Skeletal muscle tissue (tissue), 4 donors: ENCODE results near the gene LAMC1. TPM values are rescaled to one million over a fixed set of nuclear protein-coding genes. Genes with fewer than 3 reads are reported as not detected.
A peak's percentile ranks its signal among the peaks of the same experiment; 100 is the strongest.

Experiments used
- H3K27ac ChIP-seq: one replicate; pipeline ENCODE4 v1.7.0; 2013; ENCODE audit warnings: mild to moderate bottlenecking, low read depth, low read length, inconsistent platforms
- H3K27me3 ChIP-seq, 3 donors: one replicate each; pipeline ENCODE4 v1.7.0; 2013; ENCODE audit warnings: low read length in 3 of 3; ENCODE audit not compliant: control insufficient read depth in 3 of 3, insufficient read depth in 3 of 3
- H3K36me3 ChIP-seq, 3 donors: one replicate each; pipeline ENCODE4 v1.7.0; 2013; ENCODE audit warnings: low read length in 3 of 3; ENCODE audit not compliant: control insufficient read depth in 3 of 3, insufficient read depth in 3 of 3
- H3K4me1 ChIP-seq, 3 donors: one replicate each; pipeline ENCODE4 v1.7.0; 2013; ENCODE audit warnings: low read length in 3 of 3, mild to moderate bottlenecking in 3 of 3; ENCODE audit not compliant: control insufficient read depth in 3 of 3, insufficient read depth in 3 of 3
- H3K4me3 ChIP-seq, 3 donors: one replicate each; pipeline ENCODE4 v1.7.0; 2013; ENCODE audit warnings: low read length in 3 of 3
- H3K9ac ChIP-seq, 3 donors: one replicate each; pipeline ENCODE4 v1.7.0; 2013; ENCODE audit warnings: low read length in 3 of 3, mild to moderate bottlenecking in 3 of 3, moderate library complexity in 2 of 3, low read depth in 1 of 3
- H3K9me3 ChIP-seq, 3 donors: one replicate each; pipeline ENCODE4 v1.7.0; 2013; ENCODE audit warnings: low read length in 3 of 3; ENCODE audit not compliant: control insufficient read depth in 3 of 3
- total RNA-seq: library from RNA; depleted of rRNA; stranded (reverse); fragments of >200 nt; gene quantifications from one replicate; pipeline ENCODE4 v1.2.3, GENCODE V29; 2014
- donor health status: Osteomylitis.

Gene LAMC1
- 289 TPM for total RNA-seq

DNA sequence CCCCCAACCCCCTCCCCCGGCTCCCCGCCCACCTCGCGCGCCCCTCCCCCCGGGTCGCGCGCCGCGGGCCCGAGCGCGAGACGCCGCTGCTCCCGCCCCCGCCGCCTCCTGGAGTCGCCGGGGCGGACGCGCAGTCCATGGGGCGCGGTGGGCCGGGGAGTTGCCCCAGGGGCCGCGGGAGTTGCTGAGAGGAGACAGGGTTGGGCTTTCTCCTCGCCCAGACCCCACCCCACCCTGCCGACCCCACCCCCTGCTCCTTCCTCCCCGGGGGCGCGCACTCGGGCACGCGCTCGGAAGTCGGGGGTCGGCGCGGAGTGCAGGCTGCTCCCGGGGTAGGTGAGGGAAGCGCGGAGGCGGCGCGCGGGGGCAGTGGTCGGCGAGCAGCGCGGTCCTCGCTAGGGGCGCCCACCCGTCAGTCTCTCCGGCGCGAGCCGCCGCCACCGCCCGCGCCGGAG lies at the start of gene LAMC1:
LAMC1 (plus strand) TSS at position 275 of the 455 bp plus-strand sequence. CDS start 297 bp downstream, outside the sequence.
- Histone ChIP-seq H3K9me3 (no peaks in the 10 kb centered on the region), H3K9ac (peak within 1 kb of the TSS; percentile 94 to 97 (median 95)), H3K36me3 (no peaks in the 10 kb centered on the region), H3K4me1 (peaks cover 28 to 36% (median 29%) of the 10 kb centered on the region in 3 donors), H3K27ac (peak within 1 kb of the TSS; percentile 100), H3K4me3 (peak within 1 kb of the TSS; percentile 81 to 95 (median 93)), H3K27me3 (no peaks in the 10 kb centered on the region)

DNA sequence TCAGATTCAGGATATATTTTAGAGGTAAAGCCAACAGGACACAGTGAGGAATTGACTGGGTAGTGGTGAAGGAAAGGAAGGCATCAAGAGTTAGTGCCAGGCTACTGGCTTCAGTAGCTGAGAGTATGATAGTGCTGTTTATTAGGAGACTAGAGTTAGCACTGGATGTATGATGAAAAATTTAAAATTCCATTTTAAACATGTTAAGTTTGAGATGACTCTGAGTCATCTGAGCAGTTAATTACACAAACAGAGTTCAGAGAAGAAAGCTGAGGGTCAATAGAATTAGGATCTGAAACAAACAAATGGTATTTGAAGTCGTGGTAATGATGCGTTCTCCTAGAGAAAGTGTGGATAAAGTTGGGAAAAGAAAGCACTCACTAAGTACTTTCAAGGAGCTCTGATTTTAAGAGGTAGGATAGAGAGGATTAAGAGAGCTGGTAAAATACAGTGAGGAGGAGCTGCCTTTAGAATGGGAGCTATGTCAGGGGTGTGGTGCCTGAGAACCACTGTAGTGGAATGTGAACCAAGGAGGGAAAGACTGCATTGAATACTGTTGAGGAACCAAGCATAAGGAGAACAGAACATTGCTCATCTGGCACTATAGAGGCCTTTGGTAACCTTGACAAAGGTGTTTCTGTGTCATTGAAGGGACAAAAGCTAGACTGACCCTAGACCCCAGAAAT lies 48.6 kb upstream of the LAMC1 start:
- H3K9me3 ChIP-seq: no peaks in the 10 kb centered on the region
- no peak overlapping the region for H3K9ac ChIP-seq
- no peaks in the 10 kb centered on the region for H3K36me3 ChIP-seq
- H3K27me3 ChIP-seq: no peaks in the 10 kb centered on the region
- H3K27ac ChIP-seq: no peak overlapping the region
- no peaks in the 10 kb centered on the region for H3K4me1 ChIP-seq
- no peak overlapping the region for H3K4me3 ChIP-seq

DNA sequence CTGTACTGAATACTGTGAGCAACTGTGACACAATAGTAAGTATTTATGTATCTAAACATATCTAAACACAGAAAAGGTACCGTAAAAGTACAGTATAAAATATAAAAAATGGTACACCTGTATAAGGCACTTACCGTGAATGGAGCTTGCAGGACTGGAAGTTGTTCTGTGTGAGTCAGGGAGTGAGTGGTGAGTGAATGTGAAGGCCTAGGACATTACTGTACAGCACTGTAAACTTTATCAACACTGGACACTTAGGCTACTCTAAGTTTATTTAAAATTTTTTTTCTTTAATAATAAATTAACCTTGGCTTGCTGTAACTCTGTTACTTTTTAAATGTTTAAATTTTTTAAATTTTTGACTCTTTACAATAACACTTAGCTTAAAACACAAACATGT lies 45.7 kb upstream of the LAMC1 start:
- H3K4me3 ChIP-seq: no peak overlapping the region
- no peak overlapping the region for H3K9ac ChIP-seq
- no peaks in the 10 kb centered on the region for H3K27me3 ChIP-seq
- H3K4me1 ChIP-seq: no peaks in the 10 kb centered on the region
- H3K9me3 ChIP-seq: no peaks in the 10 kb centered on the region
- no peak overlapping the region for H3K27ac ChIP-seq
- no peaks in the 10 kb centered on the region for H3K36me3 ChIP-seq

DNA sequence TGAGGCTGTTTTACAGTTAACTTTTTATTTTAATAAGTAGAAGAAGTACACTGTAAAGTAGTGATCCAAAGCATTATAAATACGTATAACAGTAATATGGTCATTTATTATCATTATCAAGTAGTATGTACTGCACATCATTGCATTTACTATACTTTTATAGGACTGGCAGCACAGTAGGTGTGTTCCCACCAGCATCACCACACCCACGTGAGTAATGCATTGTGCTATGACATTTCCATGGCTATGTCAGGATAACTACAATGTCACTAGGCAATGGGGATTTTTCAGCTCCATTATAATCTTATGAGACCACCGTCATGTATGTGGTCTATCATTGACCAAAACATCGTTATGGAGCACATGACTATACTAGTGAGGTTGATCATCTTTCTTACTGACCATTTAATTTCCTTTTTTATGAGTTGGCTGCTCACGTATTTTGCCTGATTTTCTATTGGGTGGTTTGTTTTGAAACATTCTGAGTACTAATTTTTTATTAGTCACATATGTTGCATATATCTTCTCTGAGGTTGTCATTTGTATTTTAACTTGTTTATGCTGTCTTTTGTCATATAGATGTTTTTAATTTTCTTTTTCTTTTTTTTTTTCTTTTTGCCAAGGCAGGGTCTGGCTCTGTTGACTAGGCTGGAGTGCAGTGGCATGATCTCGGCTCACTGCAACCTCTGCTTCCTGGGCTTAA lies 44.9 kb upstream of the LAMC1 start:
- Histone ChIP-seq H3K4me3 (no peak overlapping the region), H3K4me1 (no peaks in the 10 kb centered on the region), H3K27me3 (no peaks in the 10 kb centered on the region), H3K36me3 (no peaks in the 10 kb centered on the region), H3K9ac (no peak overlapping the region), H3K9me3 (no peaks in the 10 kb centered on the region), H3K27ac (no peak overlapping the region)

DNA sequence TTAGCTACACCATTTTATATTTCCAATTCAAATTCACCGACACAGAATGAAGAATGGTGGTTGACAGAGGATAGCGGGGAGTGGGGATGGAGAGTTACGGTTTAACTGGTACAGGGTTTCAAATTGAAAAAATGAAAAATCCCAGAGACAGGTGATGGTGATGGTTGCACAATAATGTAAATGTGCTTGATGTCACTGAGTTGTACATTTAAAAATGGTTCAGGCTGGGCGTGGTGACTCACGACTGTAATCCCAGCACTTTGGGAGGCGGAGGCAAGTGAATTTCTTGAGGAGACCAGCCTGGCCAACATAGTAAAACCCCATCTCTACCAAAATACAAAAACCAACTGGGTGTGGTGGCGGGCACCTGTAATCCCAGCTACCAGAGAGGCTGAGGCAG lies 39.1 kb upstream of the LAMC1 start:
- Histone ChIP-seq H3K27ac (no peak overlapping the region), H3K9me3 (no peaks in the 10 kb centered on the region), H3K27me3 (no peaks in the 10 kb centered on the region), H3K9ac (no peak overlapping the region), H3K4me3 (no peak overlapping the region), H3K36me3 (no peaks in the 10 kb centered on the region), H3K4me1 (no peaks in the 10 kb centered on the region)

DNA sequence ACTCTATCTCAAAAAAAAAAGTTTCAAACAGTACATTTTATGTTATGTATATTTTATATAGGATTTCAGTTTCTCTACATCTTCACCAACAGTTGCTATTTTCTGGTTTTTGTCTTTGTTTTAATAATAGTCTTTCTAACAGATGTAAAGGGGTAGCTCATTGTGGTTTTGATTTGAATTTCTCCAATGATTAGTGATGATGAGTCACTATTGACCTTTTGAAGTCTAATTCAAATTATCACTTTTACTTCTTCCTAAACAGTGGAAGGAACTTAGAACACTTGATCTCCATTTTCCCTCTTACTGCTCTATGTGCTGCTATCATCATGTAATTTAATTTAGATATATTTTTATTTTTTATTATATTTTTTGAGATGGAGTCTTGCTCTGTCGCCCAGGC lies 38.6 kb upstream of the LAMC1 start:
- no peaks in the 10 kb centered on the region for H3K4me1 ChIP-seq
- no peak overlapping the region for H3K27ac ChIP-seq
- H3K36me3 ChIP-seq: no peaks in the 10 kb centered on the region
- no peak overlapping the region for H3K4me3 ChIP-seq
- no peaks in the 10 kb centered on the region for H3K9me3 ChIP-seq
- no peaks in the 10 kb centered on the region for H3K27me3 ChIP-seq
- H3K9ac ChIP-seq: no peak overlapping the region

DNA sequence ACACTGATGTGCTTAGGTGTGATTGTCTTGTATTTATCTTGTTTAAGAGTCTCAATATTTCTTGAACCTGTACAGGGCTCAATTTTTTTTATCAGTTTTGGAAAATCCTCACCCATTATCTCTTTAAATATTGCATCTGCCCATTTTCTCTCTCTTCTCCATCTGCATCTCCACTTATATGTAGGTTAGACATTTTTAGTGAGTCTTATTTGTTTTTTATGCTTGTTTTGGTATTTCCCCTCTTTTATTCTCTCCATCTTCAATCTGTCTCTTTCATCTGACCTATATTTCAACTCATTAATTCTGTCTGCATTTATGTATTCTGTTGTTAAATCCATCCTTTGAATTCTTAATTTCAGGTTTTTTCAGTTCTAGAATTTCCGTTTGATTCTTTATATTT lies 37.3 kb upstream of the LAMC1 start:
- H3K9me3 ChIP-seq: no peaks in the 10 kb centered on the region
- no peaks in the 10 kb centered on the region for H3K4me1 ChIP-seq
- H3K4me3 ChIP-seq: no peak overlapping the region
- H3K9ac ChIP-seq: no peak overlapping the region
- no peak overlapping the region for H3K27ac ChIP-seq
- no peaks in the 10 kb centered on the region for H3K27me3 ChIP-seq
- no peaks in the 10 kb centered on the region for H3K36me3 ChIP-seq

DNA sequence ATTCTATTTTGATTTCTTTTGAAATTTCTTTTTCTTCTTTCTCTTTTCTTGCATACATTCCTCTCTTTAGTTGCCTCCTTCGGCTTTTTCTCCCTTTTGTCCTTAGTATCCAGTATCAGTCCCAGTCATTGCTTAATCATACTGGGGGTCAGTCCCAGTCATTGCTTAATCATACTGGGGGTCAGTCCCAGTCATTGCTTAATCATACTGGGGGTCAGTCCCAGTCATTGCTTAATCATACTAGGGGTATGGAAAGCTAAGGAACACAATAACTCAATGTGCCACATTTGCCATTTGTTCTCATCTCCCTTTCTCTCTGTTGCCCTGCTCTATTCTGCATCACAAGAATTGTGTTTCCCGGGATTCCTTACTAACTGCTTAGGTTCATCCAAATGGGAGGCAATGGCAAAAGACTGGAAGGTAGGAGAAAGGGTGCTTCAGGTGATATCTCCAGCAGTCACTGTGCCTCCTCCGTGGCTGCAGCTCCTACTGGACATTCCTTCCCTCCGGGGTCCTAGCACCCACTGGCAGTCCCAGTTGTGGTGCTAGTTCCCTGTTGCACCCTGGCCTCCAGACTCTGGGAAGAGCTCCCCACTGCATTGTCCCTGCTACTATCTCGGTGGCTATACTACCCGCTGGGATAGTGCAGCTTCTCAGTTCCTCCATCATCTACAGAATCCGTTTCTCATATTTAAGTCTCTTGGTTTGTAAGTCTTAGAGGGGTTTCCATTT lies 32.6 kb upstream of the LAMC1 start:
- no peaks in the 10 kb centered on the region for H3K4me1 ChIP-seq
- no peaks in the 10 kb centered on the region for H3K27me3 ChIP-seq
- H3K9me3 ChIP-seq: no peaks in the 10 kb centered on the region
- H3K4me3 ChIP-seq: no peak overlapping the region
- H3K27ac ChIP-seq: no peak overlapping the region
- no peaks in the 10 kb centered on the region for H3K36me3 ChIP-seq
- H3K9ac ChIP-seq: no peak overlapping the region

DNA sequence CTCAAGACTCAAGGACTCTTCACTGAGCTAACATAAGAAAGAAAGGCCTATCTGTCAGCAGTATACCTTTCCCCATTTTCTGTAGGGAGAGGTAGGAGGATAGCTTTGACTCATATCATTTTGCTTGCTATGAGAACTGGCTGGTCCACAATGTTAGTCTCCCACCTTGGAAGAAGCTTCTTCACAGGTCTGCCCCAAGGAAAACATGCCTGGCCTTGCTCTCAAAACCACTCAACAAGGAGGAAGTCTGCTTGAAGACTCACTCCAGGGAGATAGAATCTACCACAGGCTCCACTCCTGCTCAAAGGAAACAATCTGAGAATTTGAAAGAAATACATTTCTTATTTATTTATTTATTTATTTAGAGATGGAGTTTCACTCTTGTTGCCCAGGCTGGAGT lies 29.5 kb upstream of the LAMC1 start:
- Histone ChIP-seq H3K27me3 (no peaks in the 10 kb centered on the region), H3K36me3 (no peaks in the 10 kb centered on the region), H3K27ac (no peak overlapping the region), H3K9me3 (no peaks in the 10 kb centered on the region), H3K4me1 (no peaks in the 10 kb centered on the region), H3K9ac (no peak overlapping the region), H3K4me3 (no peak overlapping the region)

DNA sequence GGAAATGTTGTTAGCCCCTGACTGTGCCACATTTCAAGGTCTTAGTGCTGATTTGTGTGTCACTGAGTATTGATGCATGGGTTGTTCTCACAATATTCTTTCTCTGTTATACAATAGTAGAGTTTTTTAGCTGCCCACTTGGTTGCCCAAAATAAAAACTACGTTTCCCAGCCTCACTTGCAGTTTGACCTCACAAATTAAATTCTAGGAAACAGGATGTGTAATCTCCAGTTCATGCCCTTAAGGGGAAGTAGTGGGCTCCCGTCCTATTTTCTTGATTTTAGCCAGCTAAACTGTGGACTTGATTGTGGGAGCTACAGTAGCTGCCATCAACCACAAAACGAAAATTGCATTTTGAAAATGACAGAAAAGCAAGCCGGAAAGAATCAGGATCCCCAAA lies 27.3 kb upstream of the LAMC1 start:
- H3K36me3 ChIP-seq: no peaks in the 10 kb centered on the region
- H3K9ac ChIP-seq: no peak overlapping the region

More for the DNA sequence above, 27.3 kb upstream of the LAMC1 start:
- Histone ChIP-seq H3K27me3 (no peaks in the 10 kb centered on the region), H3K27ac (no peak overlapping the region), H3K4me1 (no peaks in the 10 kb centered on the region), H3K4me3 (no peak overlapping the region), H3K9me3 (no peaks in the 10 kb centered on the region)
